BLaER1 (cell line): ENCODE data around the gene PSMD11.

Experiments
- H3K27ac ChIP-seq: shearing (Covaris generic); formaldehyde crosslinking; 2 replicates; pipeline ENCODE4 v1.8.1; 2022
- H3K27me3 ChIP-seq: shearing (Covaris generic); formaldehyde crosslinking; 2 replicates; pipeline ENCODE4 v1.8.1; 2022
- H3K36me3 ChIP-seq: shearing (Covaris generic); formaldehyde crosslinking; 2 replicates; pipeline ENCODE4 v1.8.1; 2022
- H3K4me1 ChIP-seq: shearing (Covaris generic); formaldehyde crosslinking; 2 replicates; pipeline ENCODE4 v1.8.1; 2022
- H3K4me2 ChIP-seq: shearing (Covaris generic); formaldehyde crosslinking; 2 replicates; pipeline ENCODE4 v1.8.1; 2022
- H3K4me3 ChIP-seq: shearing (Covaris generic); formaldehyde crosslinking; 2 replicates; pipeline ENCODE4 v1.8.1; 2022
- H3K9ac ChIP-seq: shearing (Covaris generic); formaldehyde crosslinking; 2 replicates; pipeline ENCODE4 v1.8.1; 2022
- H3K9me3 ChIP-seq: shearing (Covaris generic); formaldehyde crosslinking; 2 replicates; pipeline ENCODE4 v1.8.1; 2022
- H4K20me1 ChIP-seq: shearing (Covaris generic); formaldehyde crosslinking; 2 replicates; pipeline ENCODE4 v1.8.1; 2022
- Cebpa-rat ChIP-seq: shearing (Covaris generic); IDR thresholded peaks from 2 replicates; pipeline ENCODE4 v1.8.1; 2022

Gene PSMD11

DNA sequence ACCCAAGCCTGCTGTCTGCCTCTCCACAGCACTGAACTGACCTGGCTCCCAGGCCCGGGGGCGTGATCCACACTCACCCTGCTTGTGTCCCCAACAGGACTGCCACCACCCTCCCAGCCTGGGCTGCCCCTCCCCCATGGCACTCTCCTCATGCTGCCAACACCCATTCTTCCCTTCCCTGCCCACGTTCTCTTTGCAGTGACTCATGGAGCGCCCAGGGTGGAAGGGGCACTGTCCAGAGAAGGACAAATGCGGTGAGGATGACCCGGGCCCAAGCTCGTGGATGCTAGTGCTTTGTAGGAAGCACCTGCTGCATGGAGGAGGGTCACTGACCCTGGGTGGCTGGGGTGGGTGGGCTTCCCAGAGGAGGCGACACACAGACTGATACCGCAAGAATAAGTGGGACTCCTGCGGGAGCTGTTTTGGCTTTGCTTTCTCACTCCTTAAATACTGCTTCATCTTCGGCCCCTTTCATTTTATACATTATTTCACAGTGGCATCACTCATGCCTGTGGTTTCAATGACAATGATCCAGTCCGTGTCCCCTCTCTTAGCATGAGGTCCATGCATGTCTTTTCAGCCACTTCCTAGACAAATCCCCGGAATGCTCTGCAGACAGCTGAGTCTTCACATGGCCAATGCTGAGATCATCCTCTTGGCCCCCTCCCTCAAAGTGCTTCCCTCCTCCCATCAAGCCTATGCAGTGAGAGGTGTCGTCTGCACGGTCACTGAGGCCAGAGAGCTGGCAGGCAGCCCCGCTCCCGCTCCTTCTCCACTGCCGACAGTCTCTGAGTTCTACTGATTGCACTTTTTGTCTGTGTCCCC, 60.1 kb downstream of the PSMD11 start:
- Histone ChIP-seq H3K9ac (no peak overlapping the region), H3K4me2 (peak overlapping the region; percentile 59), H3K9me3 (no peaks in the 10 kb centered on the region), H3K36me3 (no peaks in the 10 kb centered on the region), H4K20me1 (no peaks in the 10 kb centered on the region), H3K4me1 (peaks cover 21% of the 10 kb centered on the region), H3K4me3 (no peak overlapping the region), H3K27me3 (no peaks in the 10 kb centered on the region), H3K27ac (peak overlapping the region; percentile 31; the same call in 1 of the 2 replicates)
- TF ChIP-seq Cebpa-rat, result no peak

DNA sequence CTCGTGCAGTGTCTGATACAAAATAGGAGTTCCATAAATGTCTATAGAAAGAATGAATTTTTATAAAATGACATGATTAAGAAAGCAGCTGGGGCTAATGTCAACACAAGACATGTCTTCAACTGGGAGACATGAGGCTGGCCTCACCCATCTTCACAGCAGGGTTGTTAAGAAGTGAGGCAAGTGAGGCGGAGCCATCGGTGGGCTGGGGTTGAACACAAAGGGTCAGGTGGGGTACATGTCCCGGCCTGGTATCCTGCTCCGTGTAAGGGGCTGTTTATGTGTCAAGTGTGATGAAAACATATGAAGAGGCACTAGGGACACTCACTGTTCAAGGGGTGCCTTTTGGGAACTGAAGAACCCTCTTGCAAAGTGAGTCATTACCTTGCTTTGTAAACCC, 64.6 kb downstream of the PSMD11 start:
- Histone ChIP-seq H3K4me2 (no peak overlapping the region), H3K27me3 (no peaks in the 10 kb centered on the region), H3K4me3 (no peak overlapping the region), H3K9ac (no peak overlapping the region), H3K9me3 (no peaks in the 10 kb centered on the region), H3K36me3 (no peaks in the 10 kb centered on the region), H3K4me1 (peaks cover 37% of the 10 kb centered on the region), H4K20me1 (no peaks in the 10 kb centered on the region), H3K27ac (no peak overlapping the region)
- TF ChIP-seq Cebpa-rat, result no peak

DNA sequence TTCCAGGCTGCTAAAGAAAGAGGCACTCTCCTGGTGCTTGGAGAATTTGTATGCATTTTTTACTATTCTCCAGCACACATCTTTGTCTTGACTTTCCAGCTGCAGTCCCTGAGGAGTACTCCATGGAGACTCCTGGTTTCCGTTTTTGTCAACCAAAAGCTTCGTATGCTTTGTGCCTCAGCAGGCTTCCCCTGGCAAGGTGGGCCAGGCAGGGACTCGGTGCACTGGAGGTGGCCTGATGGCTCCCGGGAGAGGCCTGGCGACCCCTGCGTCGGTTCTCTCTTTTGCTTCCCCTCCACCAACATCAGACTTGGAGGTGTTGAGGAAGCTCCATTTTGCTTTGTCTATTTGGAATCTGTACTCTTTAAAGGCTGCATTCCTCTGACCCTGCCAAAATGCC, 66.2 kb downstream of the PSMD11 start:
- Histone ChIP-seq H3K36me3 (no peaks in the 10 kb centered on the region), H3K4me3 (no peak overlapping the region), H3K9ac (no peak overlapping the region), H3K4me1 (peaks cover 37% of the 10 kb centered on the region), H3K27me3 (no peaks in the 10 kb centered on the region), H4K20me1 (no peaks in the 10 kb centered on the region), H3K27ac (no peak overlapping the region), H3K4me2 (peak overlapping the region; percentile 60), H3K9me3 (no peaks in the 10 kb centered on the region)
- no peak for TF ChIP-seq Cebpa-rat

DNA sequence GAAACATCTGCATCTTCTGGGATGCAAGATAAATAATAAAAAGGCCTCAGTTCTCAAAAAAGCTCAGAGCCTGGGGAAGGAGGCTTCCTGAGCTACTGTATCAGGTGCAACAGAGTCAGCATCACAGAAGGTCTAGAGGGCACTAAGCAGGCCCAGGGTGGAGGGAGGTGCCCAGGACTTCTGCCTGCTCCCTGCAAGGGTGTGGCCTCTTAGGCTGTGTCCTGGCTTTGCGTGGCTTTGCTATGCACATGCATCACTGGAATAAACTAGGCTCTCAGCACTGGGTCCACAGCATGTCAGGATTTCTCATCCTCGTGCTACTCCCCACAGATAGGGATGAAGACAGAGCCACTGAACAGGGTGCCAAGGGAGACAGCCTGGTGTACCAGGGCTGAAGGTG, 68.0 kb downstream of the PSMD11 start:
- H3K36me3 ChIP-seq, result no peaks in the 10 kb centered on the region
- H3K9me3 ChIP-seq, result no peaks in the 10 kb centered on the region
- no peak overlapping the region for H3K4me3 ChIP-seq
- no peak overlapping the region for H3K27ac ChIP-seq
- H3K4me1 ChIP-seq, result peaks cover 56% of the 10 kb centered on the region
- peak overlapping the region; percentile 16; the same call in 1 of the 2 replicates for H3K4me2 ChIP-seq
- no peak for TF ChIP-seq Cebpa-rat
- H4K20me1 ChIP-seq, result no peaks in the 10 kb centered on the region
- no peaks in the 10 kb centered on the region for H3K27me3 ChIP-seq
- H3K9ac ChIP-seq, result no peak overlapping the region

DNA sequence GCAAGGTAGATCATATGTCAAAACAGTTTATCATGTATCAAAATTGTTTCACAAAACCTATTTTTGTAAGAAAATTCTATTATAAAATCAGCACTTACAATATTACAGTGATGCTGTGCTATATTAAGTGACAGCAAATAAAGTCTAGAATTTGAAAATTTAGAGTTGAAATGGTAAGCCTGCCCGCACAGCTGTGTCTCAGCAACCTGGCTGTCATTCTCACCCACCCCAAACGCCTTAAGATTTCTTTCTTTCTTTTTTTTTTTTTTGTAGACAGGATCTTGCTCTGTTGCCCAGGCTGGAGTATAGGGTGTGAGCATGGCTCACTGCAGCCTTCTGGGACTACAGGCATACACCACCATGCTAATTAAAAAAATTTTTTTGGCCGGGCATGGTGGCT, 69.3 kb downstream of the PSMD11 start:
- peaks cover 68% of the 10 kb centered on the region for H3K4me1 ChIP-seq
- H3K4me2 ChIP-seq, result no peak overlapping the region
- H3K27ac ChIP-seq, result no peak overlapping the region
- H3K9ac ChIP-seq, result no peak overlapping the region
- no peaks in the 10 kb centered on the region for H3K36me3 ChIP-seq
- H4K20me1 ChIP-seq, result no peaks in the 10 kb centered on the region
- no peaks in the 10 kb centered on the region for H3K27me3 ChIP-seq
- H3K4me3 ChIP-seq, result no peak overlapping the region
- TF ChIP-seq Cebpa-rat, result no peak
- no peaks in the 10 kb centered on the region for H3K9me3 ChIP-seq

DNA sequence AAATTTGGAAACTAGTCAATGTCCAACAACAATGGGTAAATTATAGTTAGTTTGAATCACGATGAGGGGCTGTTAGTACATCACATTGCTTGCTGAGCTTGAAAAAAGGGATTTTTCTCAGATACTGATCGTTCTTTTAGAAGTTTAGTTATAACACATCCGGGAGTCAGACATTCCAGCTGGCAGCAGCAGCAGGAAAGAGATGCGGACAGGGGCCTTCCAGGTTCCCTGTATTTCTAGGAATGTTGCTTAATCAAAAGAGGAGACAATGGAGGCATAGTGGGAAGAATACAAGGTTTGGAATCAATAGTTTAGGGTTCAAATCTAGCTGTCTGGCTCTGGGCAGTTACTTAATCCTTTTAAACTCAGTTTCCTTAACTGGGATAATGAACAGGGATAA, 70.3 kb downstream of the PSMD11 start:
- Histone ChIP-seq H4K20me1 (no peaks in the 10 kb centered on the region), H3K9ac (no peak overlapping the region), H3K4me2 (peak overlapping the region; percentile 94), H3K36me3 (no peaks in the 10 kb centered on the region), H3K27me3 (no peaks in the 10 kb centered on the region), H3K4me3 (no peak overlapping the region), H3K27ac (no peak overlapping the region), H3K9me3 (no peaks in the 10 kb centered on the region), H3K4me1 (peaks cover 75% of the 10 kb centered on the region)
- no peak for TF ChIP-seq Cebpa-rat

DNA sequence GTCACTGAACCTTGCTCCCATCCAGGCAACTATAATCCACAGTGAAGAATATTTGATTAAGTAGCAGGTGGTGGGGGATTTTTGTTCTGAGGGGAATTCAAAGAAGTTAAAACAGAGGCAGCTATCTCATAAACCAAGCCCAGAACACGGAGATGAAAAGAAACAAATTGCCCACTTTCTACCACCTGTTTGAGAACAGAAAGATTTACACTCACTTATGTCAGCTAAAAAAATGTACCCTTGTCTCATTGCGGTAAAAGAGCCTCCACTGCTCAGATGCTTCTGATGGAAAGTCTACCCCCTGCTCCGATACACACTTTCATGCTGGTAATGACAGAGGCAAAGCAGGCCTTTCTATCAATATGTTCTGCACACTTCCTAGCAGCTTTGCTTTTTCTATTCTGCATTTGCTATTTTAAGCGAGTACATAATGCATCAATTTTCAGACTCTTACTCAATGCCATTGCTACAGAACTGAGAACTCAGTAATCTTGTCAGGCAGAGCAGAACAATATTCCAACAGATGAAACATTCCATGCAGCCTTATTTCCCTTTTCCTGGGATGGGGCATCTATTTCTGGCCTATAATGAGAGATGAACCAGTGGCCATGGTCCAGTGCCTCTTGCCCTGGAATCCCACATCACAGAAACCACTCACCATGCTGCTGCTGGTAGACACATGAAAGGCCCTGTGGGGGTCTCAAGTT, 71.5 kb downstream of the PSMD11 start:
- Histone ChIP-seq H4K20me1 (no peaks in the 10 kb centered on the region), H3K9ac (no peak overlapping the region), H3K27ac (no peak overlapping the region), H3K36me3 (no peaks in the 10 kb centered on the region), H3K27me3 (no peaks in the 10 kb centered on the region), H3K9me3 (no peaks in the 10 kb centered on the region), H3K4me2 (peak overlapping the region; percentile 94), H3K4me3 (no peak overlapping the region), H3K4me1 (peaks cover 78% of the 10 kb centered on the region)
- no peak for TF ChIP-seq Cebpa-rat

DNA sequence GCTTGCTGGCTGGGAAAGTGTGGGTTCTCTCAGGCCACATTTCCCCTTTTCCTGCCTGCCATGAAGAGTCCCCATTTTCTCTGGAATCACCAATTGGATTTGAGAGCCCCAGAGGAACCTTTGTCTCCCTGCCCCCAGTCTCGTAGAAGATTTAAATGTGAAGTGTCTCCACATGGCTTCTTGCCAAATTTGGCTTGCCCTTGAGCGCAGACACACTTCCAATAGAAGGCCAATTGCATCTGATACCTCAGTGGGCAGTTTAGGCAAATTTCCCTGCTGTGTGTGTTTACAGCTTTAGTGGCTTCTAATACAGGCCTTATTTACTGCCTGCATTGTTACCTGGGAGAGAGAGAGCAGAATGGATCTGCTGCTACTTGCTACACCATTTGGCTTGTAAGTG, 72.1 kb downstream of the PSMD11 start:
- Histone ChIP-seq H3K27ac (peak overlapping the region; percentile 28; the same call in 1 of the 2 replicates), H3K27me3 (no peaks in the 10 kb centered on the region), H3K4me3 (no peak overlapping the region)

DNA sequence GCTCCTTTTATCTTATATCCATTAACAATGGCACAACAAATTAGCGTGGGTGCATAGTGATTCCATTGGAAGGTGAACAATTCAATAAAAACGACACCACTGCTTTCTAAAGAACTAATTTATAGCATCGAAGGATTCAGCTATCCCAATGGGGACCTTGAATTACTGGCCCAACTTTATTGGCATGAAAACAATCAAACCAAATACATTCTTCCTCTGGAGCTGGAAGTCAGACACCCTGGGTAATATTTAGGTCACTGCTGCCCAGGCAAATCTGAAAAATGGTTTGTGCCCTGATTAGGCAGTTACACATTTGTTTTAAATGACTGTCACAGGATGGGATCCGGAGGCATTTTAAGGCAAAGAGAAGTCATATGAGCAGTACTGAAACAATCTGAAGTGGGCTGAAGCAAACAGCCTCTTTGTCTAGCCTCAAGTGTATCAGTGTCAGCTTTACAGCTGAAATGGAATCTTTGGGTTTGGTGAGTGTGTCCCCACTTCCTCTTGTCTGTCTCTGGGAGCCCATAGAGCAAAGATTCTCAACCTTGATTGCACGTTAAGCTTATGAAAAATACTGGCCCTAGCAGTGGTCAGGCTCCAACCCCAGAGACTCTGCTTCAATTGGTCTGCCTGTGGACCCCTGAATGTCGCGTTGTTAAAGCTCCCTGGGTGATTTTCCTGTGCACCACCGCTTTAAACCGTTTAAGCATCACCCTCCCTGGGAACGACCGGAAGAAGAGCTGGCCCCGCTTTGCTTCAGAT, 72.8 kb downstream of the PSMD11 start:
- no peak for TF ChIP-seq Cebpa-rat
- H3K4me1 ChIP-seq, result peaks cover 78% of the 10 kb centered on the region
- H3K4me3 ChIP-seq, result no peak overlapping the region
- peak overlapping the region; percentile 94 for H3K4me2 ChIP-seq
- no peaks in the 10 kb centered on the region for H4K20me1 ChIP-seq
- H3K27me3 ChIP-seq, result no peaks in the 10 kb centered on the region
- no peaks in the 10 kb centered on the region for H3K36me3 ChIP-seq
- no peak overlapping the region for H3K9ac ChIP-seq
- no peaks in the 10 kb centered on the region for H3K9me3 ChIP-seq
- H3K27ac ChIP-seq, result peak overlapping the region; percentile 28

More for the DNA sequence above, 72.1 kb downstream of the PSMD11 start:
- no peaks in the 10 kb centered on the region for H4K20me1 ChIP-seq
- H3K9me3 ChIP-seq, result no peaks in the 10 kb centered on the region
- peak overlapping the region; percentile 94 for H3K4me2 ChIP-seq
- H3K36me3 ChIP-seq, result no peaks in the 10 kb centered on the region
- no peak for TF ChIP-seq Cebpa-rat
- peaks cover 78% of the 10 kb centered on the region for H3K4me1 ChIP-seq
- H3K9ac ChIP-seq, result no peak overlapping the region

DNA sequence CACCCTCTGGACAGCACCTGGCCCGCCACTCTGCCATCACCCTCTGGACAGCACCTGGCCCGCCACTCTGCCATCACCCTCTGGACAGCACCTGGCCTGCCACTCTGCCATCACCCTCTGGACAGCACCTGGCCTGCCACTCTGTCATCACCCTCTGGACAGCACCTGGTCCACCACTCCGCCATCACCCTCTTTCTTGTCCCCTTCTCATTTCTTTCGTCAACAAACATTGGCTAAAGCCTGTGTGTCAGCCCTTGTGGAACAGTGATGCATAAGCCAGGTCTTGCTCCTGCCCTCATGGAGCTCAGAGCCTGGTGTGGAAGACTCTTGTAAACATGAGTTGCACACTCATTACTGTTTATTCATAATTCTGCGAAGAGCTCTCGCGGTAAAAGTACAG, 73.7 kb downstream of the PSMD11 start:
- H3K4me2 ChIP-seq, result peak overlapping the region; percentile 94

More for the DNA sequence above, 73.7 kb downstream of the PSMD11 start:
- TF ChIP-seq Cebpa-rat, result no peak
- Histone ChIP-seq H3K9me3 (no peaks in the 10 kb centered on the region), H3K27me3 (no peaks in the 10 kb centered on the region), H3K27ac (no peak overlapping the region), H3K36me3 (no peaks in the 10 kb centered on the region), H4K20me1 (no peaks in the 10 kb centered on the region), H3K4me1 (peaks cover 80% of the 10 kb centered on the region), H3K4me3 (no peak overlapping the region), H3K9ac (no peak overlapping the region)
